ENCODE measurements around the gene DTNBP1.

DTNBP1 gene

DNA sequence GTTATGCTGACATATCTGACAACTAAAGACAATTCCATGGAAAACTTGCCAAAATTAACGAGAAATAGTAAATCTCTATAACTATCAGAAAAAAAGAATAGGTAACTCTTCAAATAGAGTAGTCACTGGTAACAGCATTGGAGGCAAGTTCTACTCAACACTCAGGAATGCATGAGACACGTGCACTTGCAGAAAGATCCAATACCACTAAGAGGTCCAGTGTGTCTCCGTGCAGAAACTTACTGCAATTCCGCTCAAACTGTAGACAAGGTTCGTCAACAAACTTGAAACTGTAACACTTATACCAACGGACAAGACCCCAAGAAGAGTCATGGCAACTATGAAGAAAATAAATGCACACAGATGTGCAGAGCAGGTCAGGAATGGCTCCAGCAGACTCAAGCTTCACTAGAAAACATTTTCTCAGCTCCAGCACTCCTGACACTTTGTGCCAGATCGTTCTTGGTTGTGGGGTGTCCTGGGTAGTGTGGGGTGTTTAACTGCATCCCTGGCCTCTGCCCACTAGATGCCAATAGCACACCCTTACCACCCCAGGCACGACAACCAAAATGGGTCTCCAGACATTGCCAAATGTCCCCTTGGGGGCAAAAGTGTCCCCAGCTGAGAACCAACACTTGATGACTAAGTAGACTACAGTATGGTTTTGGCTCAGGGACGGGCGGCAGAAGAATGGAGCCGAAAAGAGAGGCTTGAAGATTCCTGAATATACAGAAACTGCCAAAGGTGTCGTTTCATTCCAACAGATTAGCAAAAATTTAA, 134.8 kb downstream of the DTNBP1 start:
- Mint-ChIP-seq H3K36me3 (ENCODE audit: low read depth) (peaks cover 96% of the 10 kb centered on the region), H3K27ac (no peak overlapping the region), H3K4me3 (no peak overlapping the region), H3K4me1 (peaks cover 14% of the 10 kb centered on the region), H3K9me3 (peaks cover 64% of the 10 kb centered on the region), H3K27me3 (ENCODE audit: low read depth, poor library complexity) (no peaks in the 10 kb centered on the region)
- TF ChIP-seq, protein P1, sequence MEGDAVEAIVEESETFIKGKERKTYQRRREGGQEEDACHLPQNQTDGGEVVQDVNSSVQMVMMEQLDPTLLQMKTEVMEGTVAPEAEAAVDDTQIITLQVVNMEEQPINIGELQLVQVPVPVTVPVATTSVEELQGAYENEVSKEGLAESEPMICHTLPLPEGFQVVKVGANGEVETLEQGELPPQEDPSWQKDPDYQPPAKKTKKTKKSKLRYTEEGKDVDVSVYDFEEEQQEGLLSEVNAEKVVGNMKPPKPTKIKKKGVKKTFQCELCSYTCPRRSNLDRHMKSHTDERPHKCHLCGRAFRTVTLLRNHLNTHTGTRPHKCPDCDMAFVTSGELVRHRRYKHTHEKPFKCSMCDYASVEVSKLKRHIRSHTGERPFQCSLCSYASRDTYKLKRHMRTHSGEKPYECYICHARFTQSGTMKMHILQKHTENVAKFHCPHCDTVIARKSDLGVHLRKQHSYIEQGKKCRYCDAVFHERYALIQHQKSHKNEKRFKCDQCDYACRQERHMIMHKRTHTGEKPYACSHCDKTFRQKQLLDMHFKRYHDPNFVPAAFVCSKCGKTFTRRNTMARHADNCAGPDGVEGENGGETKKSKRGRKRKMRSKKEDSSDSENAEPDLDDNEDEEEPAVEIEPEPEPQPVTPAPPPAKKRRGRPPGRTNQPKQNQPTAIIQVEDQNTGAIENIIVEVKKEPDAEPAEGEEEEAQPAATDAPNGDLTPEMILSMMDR (IDR thresholded peaks at IDR 0.05), result no peak
- DNase-seq, result no peak

DNA sequence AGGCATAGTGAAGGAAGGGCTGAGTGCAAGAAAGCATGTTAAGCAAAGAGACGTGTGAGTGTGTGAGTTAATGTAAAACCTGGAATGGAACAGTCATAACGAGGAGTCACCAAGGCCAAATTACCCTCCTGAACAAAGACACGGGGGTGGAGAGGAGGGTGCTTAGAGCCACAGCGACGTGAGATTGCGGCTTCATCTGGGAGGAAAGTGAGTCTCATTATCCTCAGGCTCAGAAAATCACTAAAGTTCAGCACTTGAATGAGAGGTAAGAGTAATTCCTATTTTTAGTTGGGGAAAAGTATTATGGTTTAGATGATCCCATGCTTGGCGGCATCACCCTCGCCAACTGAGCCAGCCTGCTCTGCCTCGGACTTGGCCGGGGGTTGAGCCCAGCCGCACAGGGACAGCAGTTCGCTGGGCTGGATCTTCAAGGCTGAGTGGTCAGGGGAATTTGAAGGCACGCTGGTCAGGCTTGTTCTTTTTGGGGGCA, 136.6 kb downstream of the DTNBP1 start:
- Mint-ChIP-seq H3K9me3 (peaks cover 69% of the 10 kb centered on the region), H3K36me3 (ENCODE audit: low read depth) (peaks cover 100% of the 10 kb centered on the region), H3K4me3 (no peak overlapping the region), H3K27me3 (ENCODE audit: low read depth, poor library complexity) (peaks cover 3% of the 10 kb centered on the region), H3K4me1 (peaks cover 19% of the 10 kb centered on the region), H3K27ac (no peak overlapping the region)
- TF ChIP-seq, protein P1 (IDR thresholded peaks at IDR 0.05), result no peak
- DNase-seq, result no peak

DNA sequence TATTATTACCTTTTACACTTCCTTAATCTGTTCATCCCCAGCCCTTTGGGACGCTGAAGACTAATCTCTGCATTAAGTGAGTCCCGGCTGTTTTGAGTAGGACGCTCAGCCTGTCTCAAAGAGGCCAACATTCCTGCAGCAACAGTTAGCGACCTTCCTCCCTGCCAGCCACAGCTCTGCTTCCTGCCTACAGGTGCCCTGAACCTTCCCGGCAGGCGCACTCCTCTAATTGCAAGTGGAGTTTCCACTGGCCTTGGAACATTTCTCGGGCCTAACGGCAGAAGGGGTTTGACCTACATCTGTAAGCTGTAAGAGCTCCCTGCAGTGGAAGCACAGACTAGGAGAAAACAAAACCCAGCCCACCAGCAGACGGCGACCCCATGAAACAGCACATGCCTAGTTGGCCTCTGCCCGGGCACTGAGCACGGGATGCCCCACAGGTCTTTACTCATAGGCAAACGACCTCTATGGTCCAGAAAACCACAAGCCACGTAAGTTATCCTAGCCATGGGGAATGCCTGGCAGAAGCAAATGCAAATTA, 137.9 kb downstream of the DTNBP1 start:
- H3K27ac Mint-ChIP-seq, result no peak overlapping the region
- peaks cover 100% of the 10 kb centered on the region for H3K36me3 Mint-ChIP-seq (ENCODE audit: low read depth)
- no peak for DNase-seq
- H3K4me3 Mint-ChIP-seq, result no peak overlapping the region
- H3K4me1 Mint-ChIP-seq, result peaks cover 19% of the 10 kb centered on the region
- peaks cover 3% of the 10 kb centered on the region for H3K27me3 Mint-ChIP-seq (ENCODE audit: low read depth, poor library complexity)
- peaks cover 73% of the 10 kb centered on the region for H3K9me3 Mint-ChIP-seq
- TF ChIP-seq, protein P1 (IDR thresholded peaks at IDR 0.05), result no peak

DNA sequence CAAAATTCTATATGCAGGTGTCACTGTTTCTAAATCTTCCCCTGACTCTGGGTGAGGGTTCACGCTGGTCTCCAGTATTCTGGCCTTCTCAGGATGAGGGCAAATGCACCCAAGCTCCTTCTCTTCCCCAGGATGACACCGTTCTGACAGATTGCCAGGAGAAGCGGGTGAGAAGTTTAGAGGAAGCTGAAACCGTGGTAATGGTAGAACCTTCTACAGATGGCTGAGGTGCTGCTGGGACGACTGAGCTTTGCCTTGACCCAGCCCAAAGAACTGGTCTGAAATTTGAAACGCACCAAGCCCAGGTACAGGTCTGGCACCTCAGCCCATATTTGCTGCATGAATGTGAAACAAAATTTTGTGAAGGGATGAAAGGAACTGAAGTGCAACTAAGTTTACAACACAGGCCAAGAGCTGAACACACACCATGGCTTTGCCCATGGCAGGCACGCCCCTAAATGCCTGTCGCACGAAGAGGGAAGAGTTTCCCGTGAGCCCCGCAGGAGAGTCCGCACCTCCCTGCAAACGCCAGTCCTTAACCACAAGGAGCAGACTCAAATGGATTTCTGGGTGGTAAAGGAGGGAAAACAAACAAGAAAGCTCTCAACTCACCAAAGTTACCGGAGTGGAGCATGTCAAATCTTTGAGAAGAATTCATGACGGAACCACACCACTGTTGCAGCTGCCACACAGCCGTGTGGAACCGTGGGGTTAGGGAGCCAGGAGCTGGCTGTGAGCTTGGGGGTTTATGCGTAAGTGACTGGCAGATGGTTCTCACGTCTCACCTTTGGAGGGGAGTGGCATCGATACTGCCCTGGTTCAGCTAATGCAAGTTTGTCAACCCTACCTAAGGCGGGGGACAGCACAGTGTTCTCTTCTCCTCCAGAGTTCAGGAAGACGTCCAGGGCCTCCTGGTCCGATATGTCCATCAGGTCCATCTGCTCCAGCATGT, 138.9 kb downstream of the DTNBP1 start:
- Mint-ChIP-seq H3K27me3 (ENCODE audit: low read depth, poor library complexity) (peaks cover 3% of the 10 kb centered on the region), H3K4me1 (peaks cover 19% of the 10 kb centered on the region), H3K9me3 (peaks cover 67% of the 10 kb centered on the region), H3K4me3 (no peak overlapping the region), H3K27ac (peak overlapping the region; percentile 48), H3K36me3 (ENCODE audit: low read depth) (peaks cover 100% of the 10 kb centered on the region)
- no peak for DNase-seq
- TF ChIP-seq, protein P1 (IDR thresholded peaks at IDR 0.05), result no peak

DNA sequence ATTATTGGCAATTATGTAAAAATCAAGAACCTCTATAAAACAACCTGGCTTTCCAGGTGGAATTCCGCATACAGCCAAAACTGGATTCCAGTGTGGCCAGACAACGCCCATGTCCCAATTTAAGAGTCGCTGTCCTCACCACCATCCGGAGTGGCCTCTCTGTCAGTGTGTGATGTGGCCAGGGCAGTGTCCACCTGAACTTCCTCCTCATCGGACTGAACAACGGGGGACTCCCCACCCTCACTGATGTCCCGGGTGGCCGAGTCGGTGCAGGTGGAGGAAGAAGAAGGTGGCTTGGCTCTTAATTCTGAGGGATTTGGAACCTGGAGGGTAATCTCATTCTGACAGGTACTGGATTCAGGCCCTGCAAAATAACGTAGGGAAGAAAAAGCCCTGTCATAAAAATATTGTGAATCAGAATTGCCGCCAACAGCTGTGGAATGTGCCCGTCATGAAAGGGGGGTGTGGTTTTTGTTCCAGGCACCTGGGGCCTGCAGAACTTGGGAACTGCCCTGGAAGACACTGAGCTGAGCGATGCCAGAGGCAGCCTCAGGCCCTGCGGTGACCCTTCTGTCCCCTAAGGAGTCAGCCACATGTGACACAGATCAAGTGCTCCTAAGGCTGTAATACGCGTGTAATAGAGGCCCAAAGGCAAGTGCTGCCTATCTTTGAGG, 139.8 kb downstream of the DTNBP1 start:
- Mint-ChIP-seq H3K9me3 (peaks cover 59% of the 10 kb centered on the region), H3K4me1 (peaks cover 19% of the 10 kb centered on the region), H3K27ac (no peak overlapping the region), H3K4me3 (no peak overlapping the region), H3K36me3 (ENCODE audit: low read depth) (peaks cover 100% of the 10 kb centered on the region), H3K27me3 (ENCODE audit: low read depth, poor library complexity) (peaks cover 3% of the 10 kb centered on the region)
- no peak for DNase-seq
- TF ChIP-seq, protein P1 (IDR thresholded peaks at IDR 0.05), result no peak

All from nephron progenitor cell (in vitro differentiated cells).